Erythroblast (primary cell): ENCODE results near the gene XRCC3.

Source experiments
- GATA1 ChIP-seq: IDR thresholded peaks from 2 replicates; pipeline ENCODE4 v1.6.1; 2011; ENCODE audit warnings: low read depth, mild to moderate bottlenecking, control low read depth, low read length, moderate library complexity
- POLR2A ChIP-seq: IDR thresholded peaks from 2 replicates; pipeline ENCODE4 v1.6.1; 2011; ENCODE audit warnings: mild to moderate bottlenecking, low read length

DNA sequence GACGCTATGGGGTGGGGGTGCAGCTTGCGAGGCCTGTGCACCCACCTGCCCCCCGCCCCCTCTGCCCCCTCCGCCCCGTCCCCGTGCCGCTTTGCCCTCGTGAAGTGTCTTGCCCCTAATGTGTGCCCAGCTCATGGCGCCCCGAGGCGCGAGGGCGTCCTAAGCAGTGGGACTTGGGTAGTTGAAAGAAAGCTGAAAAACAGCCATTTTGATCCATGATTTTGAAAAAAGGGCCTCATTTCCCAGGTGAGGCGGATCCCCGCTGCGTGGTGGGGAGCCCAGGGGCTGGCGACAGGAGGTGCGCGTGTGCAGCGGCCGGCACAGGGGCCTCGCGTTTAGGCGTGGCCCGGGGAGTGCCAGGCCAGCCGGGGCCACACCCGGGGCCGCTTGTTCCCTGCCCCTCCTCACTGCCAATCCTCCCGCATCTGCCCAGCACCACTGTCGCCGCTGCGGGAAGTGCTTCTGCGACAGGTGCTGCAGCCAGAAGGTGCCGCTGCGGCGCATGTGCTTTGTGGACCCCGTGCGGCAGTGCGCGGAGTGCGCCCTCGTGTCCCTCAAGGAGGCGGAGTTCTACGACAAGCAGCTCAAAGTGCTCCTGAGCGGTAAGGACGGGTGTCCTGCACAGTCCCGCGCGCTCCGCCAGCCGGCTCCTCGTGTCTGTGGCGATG, 12.2 kb upstream of the XRCC3 start:
- TF ChIP-seq POLR2A: no peak
- TF ChIP-seq GATA1: no peak
